IPS-NIHi7 (cell line): Measurements from ENCODE around the gene P2RX1.

ENCODE experiments used
- DNase-seq: peaks from one replicate; pipeline ENCODE4 v3.0.0; 2012; ENCODE audit warnings: mixed read lengths; ENCODE audit errors: extremely low spot score

Gene P2RX1

DNA sequence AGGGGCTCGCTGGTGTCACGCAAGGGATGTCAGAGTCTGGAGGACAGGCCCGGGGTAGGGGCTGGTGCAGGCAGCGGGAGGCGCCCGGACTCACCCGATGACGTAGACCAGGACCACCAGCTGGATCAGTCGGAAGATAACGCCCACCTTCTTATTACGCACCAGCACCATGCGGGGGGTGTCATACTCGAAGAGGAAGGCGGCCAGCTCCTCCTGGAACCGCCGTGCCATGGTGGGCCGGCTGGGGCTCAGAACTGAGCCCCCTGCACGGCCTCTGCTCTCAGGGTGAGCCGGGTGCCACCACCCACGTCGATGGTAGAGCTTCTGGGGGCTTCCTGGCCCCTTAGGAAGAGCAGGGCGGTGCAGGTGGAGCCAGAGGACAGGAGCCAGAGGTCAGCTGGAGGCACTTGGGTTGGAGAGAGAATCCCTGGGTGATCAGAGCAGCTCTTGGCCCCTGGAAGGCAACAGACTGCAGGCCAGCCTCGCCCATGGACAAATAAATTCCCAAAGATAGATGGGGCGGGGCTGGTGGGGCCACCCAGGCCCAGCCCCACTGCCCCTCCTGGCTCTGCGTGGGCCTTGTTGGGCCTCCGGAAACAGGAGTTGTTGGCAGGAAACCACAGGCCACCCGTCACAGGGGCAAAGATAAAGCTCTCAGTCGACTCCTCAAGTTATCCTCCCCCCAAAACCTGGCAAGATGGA lies at the start of gene P2RX1:
Gene P2RX1, minus strand, starts transcription at position 471 of the 702 bp plus-strand sequence. Its CDS starts 240 bp downstream, at position 231.
- no peak for DNase-seq

DNA sequence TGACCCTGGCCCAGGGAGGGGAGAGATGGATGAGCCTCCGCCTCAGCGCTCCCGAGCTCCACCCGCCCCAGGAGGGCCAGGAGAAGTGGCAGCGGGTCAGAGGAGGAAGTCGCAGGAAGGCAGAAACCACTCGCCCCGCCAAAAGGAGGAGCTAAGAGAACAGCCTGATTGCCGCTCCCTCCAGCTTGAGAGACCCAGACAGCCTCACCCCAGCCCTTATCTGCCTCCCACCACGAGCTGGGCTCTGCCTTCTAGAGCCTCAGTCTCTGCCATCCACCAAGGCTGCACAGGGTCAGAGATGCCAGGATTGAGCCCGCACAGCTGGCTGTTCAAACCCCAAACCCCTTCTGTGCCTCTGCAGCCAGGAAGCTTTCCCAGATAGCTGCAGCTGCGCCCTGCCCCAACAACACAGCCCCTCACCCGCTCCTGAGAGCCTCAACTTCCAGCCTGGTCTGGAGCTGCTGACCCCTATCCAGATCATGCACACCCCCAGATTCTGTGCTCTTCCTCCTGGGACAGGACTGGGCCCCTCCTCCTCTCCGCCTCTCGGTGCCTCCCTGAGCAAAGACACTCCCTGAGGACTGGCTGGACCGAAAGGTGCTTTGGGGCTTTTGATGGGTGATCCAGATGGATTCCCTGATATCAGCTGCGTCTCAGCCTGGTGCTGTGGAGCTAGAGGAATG lies 49.0 kb upstream of the P2RX1 start:
- peak; percentile 90 for DNase-seq

DNA sequence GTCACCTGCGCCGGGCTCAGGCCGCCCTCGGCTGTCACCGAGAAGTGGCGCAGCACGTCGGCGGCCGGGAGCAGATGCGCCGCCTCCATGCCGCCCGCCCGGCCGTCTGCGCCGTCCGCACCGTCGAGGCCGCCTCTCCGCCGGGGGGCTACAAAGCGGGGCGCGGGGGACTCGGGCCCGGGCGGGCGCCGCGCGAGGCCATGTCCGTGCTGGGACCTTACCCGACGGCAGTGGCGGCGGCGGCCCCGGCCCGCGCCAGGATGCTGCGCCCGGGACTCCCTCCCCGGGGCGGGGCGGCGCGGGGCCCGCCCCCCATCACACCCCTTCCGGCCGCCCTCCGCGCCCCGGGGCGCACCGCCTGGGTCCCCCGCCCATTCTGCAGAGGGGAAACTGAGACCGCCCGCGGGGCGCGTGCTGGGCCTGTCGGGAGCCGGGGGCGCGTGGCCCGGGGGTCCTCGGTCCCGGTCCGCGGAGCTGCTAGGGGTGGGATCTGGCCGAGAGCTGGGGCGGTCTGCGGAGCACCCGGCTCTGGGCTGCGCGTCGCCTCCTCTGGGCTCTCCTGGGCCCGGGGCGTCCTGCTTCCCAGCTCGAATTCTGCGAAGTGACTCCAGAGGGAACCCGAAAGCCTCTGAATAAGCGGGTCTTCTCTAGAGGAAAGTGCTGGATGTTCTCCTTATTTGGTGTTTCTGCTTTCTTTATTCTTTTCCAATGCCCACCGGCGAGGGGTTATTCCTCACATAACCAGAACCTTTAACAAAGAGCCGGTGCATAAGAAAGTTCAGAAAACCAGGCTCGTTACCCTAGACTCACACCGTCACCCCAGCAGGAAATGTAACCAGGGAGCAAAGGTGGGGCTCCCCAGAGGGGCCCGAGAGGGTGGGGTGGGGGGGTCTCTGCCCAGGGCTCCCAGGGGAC lies 48.2 kb upstream of the P2RX1 start, which contains the start of gene ATP2A3:
Gene ATP2A3, minus strand, starts transcription at position 235 of the 915 bp plus-strand sequence. Its CDS starts 146 bp downstream, at position 89.
- peak; percentile 46 for DNase-seq

DNA sequence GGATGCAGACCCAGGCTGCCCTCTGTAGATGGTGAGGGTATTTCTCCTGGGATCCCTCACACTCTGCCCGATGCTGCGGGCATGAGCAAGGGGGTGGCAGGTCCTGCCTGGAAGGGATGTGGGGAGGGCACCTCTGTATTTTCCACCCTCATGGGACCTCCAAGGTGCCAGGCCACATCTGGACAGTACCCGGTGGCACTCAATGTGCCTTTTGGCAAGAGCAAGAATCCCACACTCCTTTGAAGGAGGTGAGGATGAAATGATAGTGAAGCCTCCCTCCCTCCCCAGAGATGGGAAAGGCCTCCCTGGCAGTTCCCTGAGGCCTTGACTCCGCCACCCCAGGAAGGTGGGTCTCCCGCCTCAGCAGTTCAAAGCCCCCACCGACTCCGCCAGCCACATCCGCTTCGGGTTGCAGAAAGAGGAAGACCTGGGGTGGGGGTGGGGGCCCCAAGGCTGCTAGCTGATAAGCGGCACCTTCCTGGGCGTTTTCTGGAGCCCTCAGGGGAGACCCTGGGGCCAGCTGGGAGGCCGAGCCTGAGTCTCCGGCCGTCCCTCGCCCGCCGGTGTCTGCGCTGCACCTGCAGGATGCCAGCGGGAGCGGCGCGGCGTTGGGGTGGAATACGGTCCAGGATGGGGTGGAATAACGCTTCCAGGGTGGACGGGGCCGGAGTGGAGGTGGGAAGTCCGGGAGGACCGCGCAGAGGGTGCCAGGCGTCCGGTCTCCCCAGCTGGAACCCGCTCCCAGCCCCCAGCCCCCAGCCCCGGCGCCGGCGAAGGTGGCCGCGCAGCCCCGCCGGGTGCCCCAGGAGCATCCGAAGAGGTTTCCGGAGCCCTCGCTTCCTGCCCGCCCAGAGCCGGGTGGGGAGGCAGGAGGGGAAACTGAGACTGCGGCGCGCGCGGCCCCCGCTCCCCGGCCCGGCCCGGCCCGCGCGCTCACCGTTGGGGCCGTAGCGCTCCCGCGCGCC lies 47.3 kb upstream of the P2RX1 start:
- no peak for DNase-seq

DNA sequence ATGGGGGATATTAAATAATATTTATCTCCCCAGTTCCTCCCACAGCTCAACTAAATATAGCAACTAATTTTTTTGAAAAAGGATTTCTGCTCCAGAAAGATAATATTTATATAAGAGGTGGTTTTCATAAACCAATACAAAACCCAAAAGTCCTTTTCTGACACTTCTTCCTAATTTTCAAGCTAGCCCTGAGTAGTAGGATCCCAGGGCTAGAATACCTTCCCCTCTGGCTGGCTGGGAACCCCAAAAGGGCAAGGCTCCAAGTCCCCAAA lies 46.6 kb upstream of the P2RX1 start:
- DNase-seq, result no peak

DNA sequence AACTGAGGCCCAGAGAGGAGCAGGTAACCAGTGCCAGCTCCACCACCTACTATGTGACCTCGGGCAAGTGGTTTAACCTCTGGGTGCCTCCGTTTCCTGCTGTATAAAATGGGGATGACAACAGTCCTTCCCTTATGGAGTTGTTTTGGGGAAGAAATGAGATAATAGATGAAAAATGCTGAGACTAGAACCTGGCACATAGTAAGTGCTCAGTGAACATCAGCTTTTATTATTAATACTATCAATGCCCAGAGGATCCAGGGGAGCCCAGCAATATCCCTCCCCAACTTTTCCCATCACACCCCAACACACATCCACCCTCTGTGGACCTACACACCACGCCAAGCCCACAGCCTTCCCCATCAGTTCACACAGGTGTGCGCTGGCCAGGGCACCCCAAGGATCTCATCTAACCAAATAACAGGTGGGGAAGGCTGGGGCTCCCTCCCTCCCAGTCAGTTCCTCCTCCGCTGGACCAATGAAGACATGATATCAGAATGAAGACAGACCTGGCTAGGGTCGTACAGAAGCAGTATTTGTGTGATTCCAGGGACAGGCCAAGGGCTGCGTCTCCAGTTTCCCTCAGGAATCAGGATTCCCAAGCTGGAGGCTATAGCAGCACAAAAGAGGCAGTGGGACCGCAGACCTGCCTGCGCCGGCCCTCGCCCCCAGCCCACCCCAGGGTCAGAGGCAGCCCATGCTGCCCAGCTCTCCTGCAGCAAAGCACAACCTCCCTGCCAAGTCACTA lies 46.1 kb upstream of the P2RX1 start:
- no peak for DNase-seq

DNA sequence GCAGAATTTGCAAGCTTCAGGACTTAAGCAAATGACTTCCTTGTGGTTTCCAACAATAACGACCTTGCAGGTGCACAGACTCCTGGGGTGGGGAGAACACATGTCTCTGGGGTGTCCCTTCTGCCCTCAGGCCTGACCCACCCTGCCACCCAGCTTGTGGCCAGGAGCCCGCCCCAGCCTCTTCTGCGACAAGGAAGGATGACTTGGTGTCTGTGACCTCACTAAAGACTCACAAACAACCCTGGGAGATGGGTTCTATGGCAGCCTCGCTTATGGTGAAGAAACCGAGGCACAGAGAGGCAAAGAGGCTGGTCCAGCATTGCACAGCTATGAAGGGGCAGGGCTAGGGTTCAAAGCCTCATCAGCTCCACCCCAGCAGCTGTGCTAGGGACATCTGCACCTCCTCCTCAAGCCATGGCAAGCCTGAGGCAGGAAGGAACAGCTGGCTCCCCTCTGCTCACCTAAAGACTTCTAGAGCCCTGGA lies 45.3 kb upstream of the P2RX1 start:
- DNase-seq, result no peak

DNA sequence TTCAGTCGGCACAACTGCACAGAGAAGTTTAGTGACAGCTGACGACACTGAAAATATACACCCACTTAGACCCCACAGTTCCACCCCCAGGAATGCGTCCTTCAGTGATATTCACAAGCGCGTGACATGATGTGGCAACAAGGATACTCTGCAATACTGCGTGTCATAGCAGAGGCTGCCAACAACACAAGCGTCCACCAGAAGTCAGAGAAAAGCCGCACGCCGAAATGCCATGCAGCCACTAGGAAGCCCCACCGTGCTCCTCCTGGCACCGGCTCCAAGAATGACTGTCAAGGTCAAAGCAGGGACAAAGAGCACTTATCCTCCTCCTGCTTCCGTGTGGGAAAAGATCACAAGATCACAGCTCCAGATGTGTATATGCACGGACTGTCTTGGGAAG lies 44.5 kb upstream of the P2RX1 start:
- DNase-seq, result no peak

DNA sequence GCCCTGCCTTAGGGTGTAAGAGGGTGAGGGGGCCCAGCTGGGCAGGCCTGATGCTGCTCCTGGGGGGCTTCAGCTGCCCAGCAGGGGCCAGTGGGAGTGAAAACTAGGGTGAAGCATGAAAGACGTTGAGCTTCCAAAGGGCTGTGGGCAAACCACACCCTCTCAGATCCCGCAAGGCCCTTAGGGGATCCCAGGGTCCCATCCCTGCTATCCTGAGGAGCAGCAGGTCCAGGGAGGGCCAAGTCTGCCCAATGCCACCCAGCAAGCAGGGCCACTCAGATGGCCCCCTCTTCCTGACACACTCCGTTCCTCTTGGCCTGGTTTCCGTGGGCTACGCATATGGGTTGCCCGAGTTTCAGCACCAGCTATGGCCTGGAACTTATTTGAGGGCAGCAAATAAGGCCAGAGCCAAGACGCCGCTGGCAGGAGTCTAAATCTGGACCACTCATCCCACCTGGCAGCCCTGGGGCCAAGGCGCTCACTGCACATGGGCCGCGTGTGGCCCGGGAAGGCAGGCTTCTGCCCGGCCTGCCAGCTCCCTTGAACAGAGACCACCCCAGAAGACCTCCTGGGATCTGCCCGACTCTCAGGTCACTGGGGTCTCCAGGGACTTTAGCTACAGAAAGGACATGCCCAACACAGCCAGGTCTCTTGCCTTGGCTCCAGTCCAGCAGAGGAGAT lies 43.8 kb upstream of the P2RX1 start:
- DNase-seq, result no peak

DNA sequence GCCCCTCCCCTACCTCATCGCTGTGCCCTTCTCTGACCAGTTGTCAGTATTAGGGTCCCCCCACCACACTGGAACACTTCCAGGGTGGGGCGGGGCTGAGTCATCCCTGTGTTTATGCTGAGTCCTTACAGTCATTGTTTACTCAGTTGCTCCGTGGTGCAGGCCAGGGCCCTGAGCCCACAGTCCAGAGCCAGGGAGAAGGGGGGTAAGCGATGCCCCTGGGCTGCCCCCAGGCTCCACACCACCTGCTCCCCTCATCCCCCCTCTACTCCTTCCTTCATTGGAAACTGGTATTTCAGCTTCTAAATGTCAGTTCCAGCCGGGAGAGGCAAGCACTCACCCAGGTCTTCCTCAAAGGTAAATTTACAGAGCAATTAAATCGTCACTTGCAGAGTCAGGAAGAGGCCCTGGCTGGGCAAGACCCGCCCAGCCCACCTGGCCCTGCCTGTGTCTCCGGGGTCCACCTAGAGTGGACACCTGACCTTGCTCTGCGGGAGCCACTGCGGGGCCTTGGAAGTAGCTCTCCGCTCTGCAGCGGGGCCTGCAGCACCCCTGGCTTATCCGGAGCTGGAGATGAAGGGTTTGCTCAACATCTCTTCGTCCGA lies 43.1 kb upstream of the P2RX1 start:
- no peak for DNase-seq

DNA sequence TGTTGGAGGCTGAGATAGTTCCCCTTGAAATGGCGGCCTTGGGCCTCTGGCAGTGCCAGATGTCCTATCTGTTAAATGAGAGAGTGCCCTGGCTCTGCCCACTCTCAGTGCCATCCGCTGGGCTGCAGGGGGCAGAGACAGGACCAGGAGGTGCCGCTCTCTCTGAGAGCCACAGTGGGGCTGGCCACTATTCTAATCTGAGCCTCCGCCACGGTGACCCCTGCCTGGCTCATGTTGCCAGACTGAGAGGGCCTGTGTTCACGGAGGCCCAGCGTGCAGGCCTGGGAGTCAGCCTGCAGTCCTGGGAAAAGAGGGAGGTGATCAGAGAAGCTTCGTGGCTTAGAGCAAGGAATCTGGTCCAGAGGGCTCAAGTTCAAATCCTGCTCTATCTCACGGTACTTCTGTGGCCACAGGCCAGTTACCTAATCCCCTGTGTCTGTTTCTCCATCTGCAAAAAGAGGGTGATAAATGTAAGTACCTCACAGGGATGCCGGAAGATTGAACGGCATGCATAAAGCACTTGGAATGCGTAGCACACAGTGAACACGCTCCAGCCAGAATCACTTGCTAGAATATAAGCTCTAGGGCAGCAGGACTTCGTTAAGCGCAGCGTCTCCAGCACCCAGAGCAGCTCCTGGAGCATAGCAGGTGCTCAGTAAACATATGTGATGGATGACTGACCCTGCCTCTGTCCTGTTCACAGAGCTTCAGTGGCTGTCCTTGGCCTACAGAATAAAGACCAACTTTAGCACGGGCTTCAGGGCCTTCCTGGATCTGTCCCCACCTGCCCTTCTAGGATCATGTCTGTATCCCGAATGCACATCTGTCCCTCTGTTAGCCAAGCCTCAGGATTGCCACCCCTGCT lies 41.7 kb upstream of the P2RX1 start:
- no peak for DNase-seq

DNA sequence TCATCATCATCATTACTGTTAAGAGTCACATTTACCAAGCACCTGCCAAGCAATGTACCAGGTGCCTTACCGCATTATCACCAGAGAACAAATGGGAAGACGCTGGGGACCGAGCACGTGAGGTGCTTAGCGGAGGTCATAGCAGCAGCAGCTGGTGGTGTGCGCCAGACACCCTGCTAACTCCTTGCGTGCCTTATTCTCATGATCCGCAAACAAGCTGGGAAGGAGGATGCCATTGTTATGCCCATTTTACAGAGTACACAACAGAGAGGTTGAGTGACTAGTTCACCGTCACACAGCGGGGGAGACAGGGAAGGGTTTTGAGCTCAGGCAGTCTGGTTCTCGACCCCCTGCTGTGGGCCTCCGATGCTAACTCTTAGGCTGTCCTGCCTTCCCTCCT lies 40.7 kb upstream of the P2RX1 start:
- DNase-seq, result no peak

DNA sequence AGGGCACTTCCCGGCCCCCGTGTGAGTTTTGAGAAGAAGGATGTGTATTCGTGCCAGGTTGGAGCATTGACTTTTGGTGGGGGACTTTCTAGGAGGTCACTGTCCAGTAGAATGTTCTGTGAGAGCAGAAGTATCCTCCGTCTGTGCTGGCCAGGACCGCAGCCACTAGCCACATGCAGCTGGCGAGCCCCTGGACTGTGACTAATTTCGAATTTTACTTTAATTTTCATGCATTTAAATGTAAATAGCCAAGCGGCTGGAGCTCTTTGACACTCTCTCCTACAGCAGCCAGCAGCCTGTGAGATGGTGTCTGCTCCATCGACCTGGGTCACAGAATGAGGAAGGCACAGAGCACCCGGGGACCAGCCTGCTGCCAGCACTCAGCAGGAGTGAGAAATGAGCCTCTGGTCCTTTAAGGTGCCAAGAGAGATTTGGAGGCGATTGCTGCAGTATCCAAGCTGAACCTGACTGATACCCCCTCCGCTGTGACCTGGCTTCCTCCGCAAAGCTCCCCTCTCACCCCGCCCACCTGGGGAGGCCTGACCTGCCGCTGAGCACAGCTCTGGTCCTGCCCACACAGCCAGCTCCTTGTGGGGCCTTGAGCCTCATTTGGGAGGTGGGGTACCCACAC lies 40.2 kb upstream of the P2RX1 start:
- DNase-seq, result peak; percentile 48

DNA sequence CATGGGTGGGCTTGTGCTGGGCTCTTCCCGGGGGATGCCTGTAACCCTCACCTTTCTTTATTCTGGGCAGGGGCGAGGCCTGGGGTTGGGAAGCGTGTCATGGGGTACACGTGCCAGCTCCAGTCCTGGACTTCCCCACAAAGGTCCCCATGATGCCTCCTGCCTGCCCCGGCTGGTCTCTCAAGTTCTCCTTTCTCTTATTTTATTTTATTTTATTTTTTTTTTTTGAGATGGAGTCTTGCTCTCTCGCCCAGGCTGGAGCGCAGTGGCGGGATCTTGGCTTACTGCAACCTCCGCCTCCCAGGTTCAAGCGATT lies 39.4 kb upstream of the P2RX1 start:
- no peak for DNase-seq

DNA sequence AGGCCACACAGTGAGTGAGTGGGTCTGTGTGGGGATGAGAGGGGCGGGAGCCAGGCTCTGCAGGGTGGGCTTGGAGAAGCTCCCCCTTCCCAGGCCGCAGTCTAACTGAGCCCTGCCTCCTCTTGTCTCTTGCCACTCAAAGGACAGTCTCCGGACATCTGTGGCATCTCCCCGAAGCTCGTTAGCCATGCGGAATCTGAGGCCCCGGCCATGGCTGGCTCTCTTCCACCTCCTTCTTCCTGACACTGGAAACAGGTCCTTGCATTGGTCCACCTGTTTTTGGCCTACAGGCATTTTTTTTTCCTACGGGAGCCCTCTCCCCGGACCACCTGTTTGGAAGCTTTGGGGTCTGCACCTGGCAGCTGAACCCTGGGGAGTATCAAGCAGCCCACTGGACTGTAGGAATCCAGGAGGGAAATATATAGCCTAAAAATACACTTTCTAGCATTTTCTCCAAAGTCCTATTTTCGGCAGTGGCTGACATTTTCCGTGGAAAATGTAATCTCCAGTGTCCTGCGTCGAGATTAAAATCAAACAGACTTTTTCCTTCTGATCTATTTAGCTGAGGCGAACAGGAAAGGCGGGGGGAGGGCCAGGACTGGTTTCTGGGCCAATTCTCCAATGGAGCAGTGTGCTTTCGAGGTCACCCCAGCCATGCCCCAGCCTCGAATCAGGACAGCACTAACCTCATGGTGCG lies 38.9 kb upstream of the P2RX1 start:
- no peak for DNase-seq

DNA sequence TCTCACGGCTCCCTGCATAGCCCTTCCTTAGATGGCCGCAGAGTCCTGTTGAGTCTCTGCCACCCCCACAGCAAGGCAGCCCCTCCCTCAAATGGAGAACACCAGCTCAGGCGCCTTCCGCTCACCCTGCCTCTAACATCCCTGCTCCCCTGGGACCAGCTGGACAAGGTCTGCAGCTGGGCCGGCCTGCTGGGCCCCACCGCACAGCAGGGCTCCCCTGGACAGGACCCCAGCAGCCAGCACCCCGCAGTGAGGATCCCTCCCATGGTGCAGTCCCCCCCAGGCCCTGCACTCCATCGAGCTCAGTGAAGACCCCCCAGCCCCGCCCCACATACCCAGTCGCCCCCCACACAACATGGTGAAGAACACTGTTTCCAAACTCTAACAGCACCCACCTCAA lies 37.8 kb upstream of the P2RX1 start:
- no peak for DNase-seq

DNA sequence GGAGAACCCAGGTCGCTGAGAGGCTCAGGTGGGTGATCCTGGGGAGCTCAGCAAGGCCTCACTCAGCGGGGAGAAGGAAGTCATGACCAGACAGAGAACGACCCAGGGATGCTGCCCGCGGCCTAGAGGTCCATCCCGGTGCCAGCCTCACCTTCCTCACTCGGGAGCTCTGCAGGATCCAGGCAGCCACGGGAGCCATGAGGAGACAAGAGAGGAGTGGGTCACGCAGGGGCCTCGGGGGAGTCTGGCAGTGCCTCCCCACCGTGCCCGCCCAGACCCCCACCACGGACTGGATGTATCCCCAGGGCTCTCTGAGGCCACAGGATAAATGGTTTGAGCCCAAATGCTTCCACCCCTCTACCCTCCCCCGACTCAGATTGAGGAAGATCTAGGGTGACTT lies 37.3 kb upstream of the P2RX1 start:
- no peak for DNase-seq

DNA sequence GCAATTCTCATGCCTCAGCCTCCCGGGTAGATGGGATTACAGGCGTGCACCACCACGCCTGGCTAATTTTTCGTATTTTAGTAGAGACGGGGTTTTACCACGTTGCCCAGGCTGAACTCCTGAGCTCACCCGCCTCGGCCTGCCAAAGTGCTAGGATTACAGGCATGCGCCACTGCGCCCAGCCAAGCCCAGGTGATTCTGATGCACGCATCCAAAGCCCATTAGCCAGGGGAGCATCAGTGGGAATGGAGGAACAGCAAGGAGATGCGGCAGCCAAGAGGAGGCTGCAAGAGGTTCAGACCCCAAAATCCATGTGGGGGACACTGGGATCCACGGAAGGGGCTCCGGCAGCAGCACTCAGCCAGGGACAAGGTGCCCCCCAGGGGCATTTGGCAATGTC lies 35.9 kb upstream of the P2RX1 start:
- DNase-seq, result no peak
